Activated CD8-positive, alpha-beta T cell treated with anti-CD3 and anti-CD28 coated beads, Interleukin-2, amount 10 ng/mL, durations not matched to agents 7 days and 5 days (primary cell): ENCODE data around the gene VIPR2. TPM values are rescaled to one million over a fixed set of nuclear protein-coding genes. Genes with fewer than 3 reads are reported as not detected.

Experiments used
- ATAC-seq: fragments of 150-1000 bp; cut with Tn5 transposase; one replicate; pipeline ENCODE4 v1.10.0; 2021; ENCODE audit warnings: moderate library complexity
- CTCF ChIA-PET: fragments of 350-600 bp; sonication (Branson Sonifier 250); formaldehyde crosslinking; loops from one replicate; lab custom pipeline; 2021; ENCODE audit warnings: antibody characterized with exemption; lab: Charles Lee
- POLR2A ChIA-PET: fragments of 350-600 bp; sonication (Branson Sonifier 250); formaldehyde crosslinking; loops from one replicate; lab custom pipeline; 2021; ENCODE audit warnings: antibody characterized with exemption; lab: Charles Lee
- DNase-seq: peaks from one replicate; pipeline ENCODE4 v3.0.0-alpha.2; 2020
- H3K27ac Mint-ChIP-seq: one replicate; pipeline ENCODE4 v1.8.0; 2021; ENCODE audit warnings: mild to moderate bottlenecking, mixed read lengths
- H3K27me3 Mint-ChIP-seq: one replicate; pipeline ENCODE4 v1.8.0; 2021; ENCODE audit warnings: low read depth, mixed read lengths
- H3K36me3 Mint-ChIP-seq: one replicate; pipeline ENCODE4 v1.8.0; 2021; ENCODE audit warnings: low read depth, mixed read lengths
- H3K4me1 Mint-ChIP-seq: one replicate; pipeline ENCODE4 v1.8.0; 2021; ENCODE audit warnings: low read depth, mixed read lengths
- H3K4me3 Mint-ChIP-seq: one replicate; pipeline ENCODE4 v1.8.0; 2021; ENCODE audit warnings: mild to moderate bottlenecking, mixed read lengths
- H3K9me3 Mint-ChIP-seq: one replicate; pipeline ENCODE4 v1.8.0; 2022; ENCODE audit warnings: mixed read lengths; ENCODE audit not compliant: insufficient read depth
- total RNA-seq, 2 experiments: library from RNA; stranded (reverse); gene quantifications; one replicate each; pipeline ENCODE4 v1.2.3, GENCODE V29; 2021

VIPR2 gene
- total RNA-seq, 2 experiments from 2014 or later: not detected

DNA sequence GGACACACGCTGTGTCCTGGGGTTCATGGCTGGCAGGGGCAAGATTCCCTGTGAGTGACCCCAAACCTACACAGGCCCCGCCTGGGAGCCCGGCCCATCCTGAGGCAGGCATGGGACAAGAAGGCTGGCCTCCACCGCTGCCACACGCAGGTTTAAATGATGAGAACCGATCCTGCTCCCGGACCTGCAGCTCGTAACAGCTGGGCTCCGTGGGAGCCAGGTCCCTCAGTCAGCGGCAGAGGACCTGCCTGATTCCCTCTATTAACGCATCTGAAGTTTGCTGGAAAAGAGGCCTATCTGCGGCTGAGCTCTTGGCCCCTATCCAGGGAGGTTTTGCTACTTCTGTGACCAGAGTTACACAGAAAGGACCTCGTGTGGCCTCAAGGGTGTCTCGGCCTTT lies 112.3 kb downstream of the VIPR2 start:
- no peak overlapping the region for H3K27ac Mint-ChIP-seq
- POLR2A ChIA-PET: no interaction called here
- H3K27me3 Mint-ChIP-seq: peaks cover 4% of the 10 kb centered on the region
- CTCF ChIA-PET: no interaction called here
- H3K36me3 Mint-ChIP-seq: no peaks in the 10 kb centered on the region
- no peak for ATAC-seq
- no peak overlapping the region for H3K4me3 Mint-ChIP-seq
- H3K9me3 Mint-ChIP-seq: no peaks in the 10 kb centered on the region
- DNase-seq: no peak
- H3K4me1 Mint-ChIP-seq: no peaks in the 10 kb centered on the region

- no peak overlapping the region for H3K4me3 Mint-ChIP-seq
- DNase-seq: no peak
- ChIA-PET CTCF (no interaction called here), POLR2A (no interaction called here)
- no peaks in the 10 kb centered on the region for H3K9me3 Mint-ChIP-seq
- no peak for ATAC-seq
- no peak overlapping the region for H3K27ac Mint-ChIP-seq
- peaks cover under 1% of the 10 kb centered on the region for H3K4me1 Mint-ChIP-seq
- peaks cover 4% of the 10 kb centered on the region for H3K27me3 Mint-ChIP-seq
- H3K36me3 Mint-ChIP-seq: no peaks in the 10 kb centered on the region
Measured at GRCh38 chr7:159031750-159032149, 112.9 kb downstream of the VIPR2 start.

GRCh38 chr7:159031135-159031701 lies 113.4 kb downstream of the VIPR2 start:
- CTCF ChIA-PET: no interaction called here

GRCh38 chr7:159030490-159031134 lies 114.1 kb downstream of the VIPR2 start:
- POLR2A ChIA-PET: no interaction called here
- Mint-ChIP-seq H3K4me1 (peaks cover 7% of the 10 kb centered on the region), H3K4me3 (no peak overlapping the region), H3K27ac (no peak overlapping the region), H3K36me3 (no peaks in the 10 kb centered on the region), H3K27me3 (peaks cover 4% of the 10 kb centered on the region), H3K9me3 (no peaks in the 10 kb centered on the region)
- ATAC-seq: peak; percentile 56
- CTCF ChIA-PET: no interaction called here
- no peak for DNase-seq

More at GRCh38 chr7:159031135-159031701, 113.4 kb downstream of the VIPR2 start:
- Mint-ChIP-seq H3K4me3 (no peak overlapping the region), H3K4me1 (peaks cover 6% of the 10 kb centered on the region), H3K27me3 (peaks cover 4% of the 10 kb centered on the region), H3K27ac (no peak overlapping the region), H3K9me3 (no peaks in the 10 kb centered on the region), H3K36me3 (no peaks in the 10 kb centered on the region)
- ATAC-seq: no peak
- POLR2A ChIA-PET: no interaction called here
- no peak for DNase-seq

GRCh38 chr7:159028508-159029401 lies 115.9 kb downstream of the VIPR2 start:
- Mint-ChIP-seq H3K4me3 (no peak overlapping the region), H3K4me1 (peaks cover 7% of the 10 kb centered on the region), H3K27ac (no peak overlapping the region), H3K36me3 (no peaks in the 10 kb centered on the region), H3K27me3 (peaks cover 4% of the 10 kb centered on the region), H3K9me3 (no peaks in the 10 kb centered on the region)
- ChIA-PET CTCF (no interaction called here), POLR2A (no interaction called here)
- no peak for DNase-seq
- ATAC-seq: no peak

DNA sequence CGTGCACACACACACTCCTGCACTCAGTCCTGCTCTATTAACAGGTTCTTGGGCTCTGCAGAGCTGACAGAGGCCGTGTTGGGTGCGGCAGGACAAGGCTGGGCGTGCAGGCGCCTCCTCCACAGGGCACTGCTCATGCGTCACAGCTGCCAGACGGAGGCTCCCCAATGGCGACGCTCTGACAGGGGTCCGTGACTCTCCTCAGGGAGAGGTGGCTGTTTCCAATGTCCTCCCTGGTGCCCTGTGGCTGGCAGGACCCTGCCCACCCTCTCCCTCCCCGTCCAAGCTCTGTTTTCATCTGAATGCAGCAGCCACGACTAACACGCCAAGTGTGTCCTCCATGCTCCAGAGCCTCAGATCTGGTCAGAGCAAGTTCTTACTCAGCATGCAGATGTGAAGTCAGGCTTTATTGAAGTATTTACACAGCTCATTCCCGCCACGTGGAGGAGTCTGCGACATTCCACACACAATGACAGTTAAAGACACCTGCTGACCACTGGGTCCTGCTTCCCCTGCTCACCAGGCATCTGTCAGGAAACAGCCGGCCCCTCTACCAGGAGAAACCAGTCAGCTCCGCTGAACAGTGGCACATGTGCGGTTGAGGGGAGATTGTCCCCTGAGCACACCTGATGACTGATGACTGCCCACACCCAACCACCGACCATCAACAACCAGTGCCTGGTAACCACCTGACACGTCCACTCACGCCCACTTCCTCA lies 116.7 kb downstream of the VIPR2 start:
- CTCF ChIA-PET: no interaction called here
- ATAC-seq (no peak), DNase-seq (no peak)
- POLR2A ChIA-PET: no interaction called here
- peaks cover 4% of the 10 kb centered on the region for H3K27me3 Mint-ChIP-seq
- H3K4me1 Mint-ChIP-seq: peaks cover 7% of the 10 kb centered on the region
- no peaks in the 10 kb centered on the region for H3K36me3 Mint-ChIP-seq
- no peaks in the 10 kb centered on the region for H3K9me3 Mint-ChIP-seq
- no peak overlapping the region for H3K27ac Mint-ChIP-seq
- H3K4me3 Mint-ChIP-seq: no peak overlapping the region

- POLR2A ChIA-PET: no interaction called here
- no peak overlapping the region for H3K27ac Mint-ChIP-seq
- no peak overlapping the region for H3K4me3 Mint-ChIP-seq
- DNase-seq (no peak), ATAC-seq (no peak)
- peaks cover 4% of the 10 kb centered on the region for H3K27me3 Mint-ChIP-seq
- H3K9me3 Mint-ChIP-seq: no peaks in the 10 kb centered on the region
- H3K36me3 Mint-ChIP-seq: no peaks in the 10 kb centered on the region
- CTCF ChIA-PET: no interaction called here
- peaks cover 9% of the 10 kb centered on the region for H3K4me1 Mint-ChIP-seq
Measured at GRCh38 chr7:159027056-159027788, 117.4 kb downstream of the VIPR2 start.

DNA sequence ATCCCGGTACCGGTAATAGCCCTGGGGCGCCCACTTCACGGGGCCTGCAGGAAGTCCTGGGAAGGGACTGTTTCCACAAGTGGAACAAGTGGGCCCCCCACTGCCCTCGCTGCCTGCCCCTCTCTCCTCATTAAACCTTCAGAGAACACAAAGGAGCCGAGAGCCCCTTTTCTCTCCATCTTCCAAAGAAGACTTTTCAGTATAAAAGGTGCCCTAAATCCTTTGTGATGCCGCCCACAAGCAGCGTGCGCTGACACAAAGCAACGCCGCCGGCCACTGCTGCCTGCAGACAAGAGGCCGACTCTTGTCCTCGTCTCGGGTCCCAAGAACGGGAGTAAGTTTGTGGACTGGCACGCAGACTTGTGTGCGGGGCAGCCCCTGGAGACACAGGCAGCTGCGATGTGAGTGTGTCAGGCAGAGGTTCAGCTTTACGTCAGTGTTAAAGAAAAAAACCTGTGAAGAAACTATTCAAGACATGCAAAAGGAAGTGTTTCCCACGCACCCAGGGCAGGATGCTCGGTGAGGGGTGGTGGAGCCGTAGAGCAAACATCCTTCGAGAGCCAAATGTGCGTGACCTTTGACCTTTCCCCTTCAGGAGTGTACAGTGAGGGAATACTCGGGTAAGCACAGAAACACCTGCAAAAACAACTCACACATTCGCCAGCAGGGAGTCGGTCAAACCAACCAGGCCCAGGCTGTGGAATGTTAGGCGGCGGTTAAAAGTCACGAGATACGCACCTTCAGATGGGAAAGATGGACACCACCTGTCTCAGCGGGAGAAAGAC lies 118.2 kb downstream of the VIPR2 start:
- ATAC-seq (no peak), DNase-seq (no peak)
- Mint-ChIP-seq H3K4me1 (peaks cover 9% of the 10 kb centered on the region), H3K36me3 (no peaks in the 10 kb centered on the region), H3K9me3 (no peaks in the 10 kb centered on the region), H3K4me3 (no peak overlapping the region), H3K27ac (no peak overlapping the region), H3K27me3 (peaks cover 4% of the 10 kb centered on the region)
- POLR2A ChIA-PET: no interaction called here
- CTCF ChIA-PET: no interaction called here

DNA sequence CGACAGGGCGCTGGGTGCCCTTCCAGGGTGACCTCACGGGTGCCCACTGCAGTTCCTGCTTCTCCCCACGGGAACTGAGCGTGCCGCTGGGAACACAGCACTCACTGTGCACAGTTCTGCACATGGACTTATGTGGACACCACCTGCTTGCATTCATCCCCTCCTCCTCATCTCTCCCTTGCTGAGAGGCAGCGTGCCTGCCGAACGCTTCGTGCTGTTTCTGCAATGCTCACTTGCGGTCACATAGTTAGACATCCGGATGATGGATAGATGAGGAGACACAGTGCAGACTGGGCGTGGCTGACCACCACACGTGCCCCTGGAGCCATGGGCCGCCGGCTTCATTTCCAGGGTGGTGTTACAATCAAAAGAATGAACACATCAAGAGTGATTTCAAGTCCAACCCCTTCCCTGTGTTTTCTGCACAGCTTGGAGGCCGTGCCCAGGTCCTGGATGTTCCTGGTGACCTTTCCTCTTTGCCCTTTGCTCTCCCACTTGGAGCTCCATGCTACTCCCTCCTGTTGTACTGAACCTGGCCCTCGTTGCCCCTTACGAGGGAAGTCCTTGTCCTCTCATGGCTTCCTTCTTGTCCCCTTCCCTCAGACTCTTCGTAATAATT lies 119.4 kb downstream of the VIPR2 start:
- H3K4me3 Mint-ChIP-seq: no peak overlapping the region
- ATAC-seq: no peak
- H3K27ac Mint-ChIP-seq: no peak overlapping the region
- DNase-seq: no peak
- H3K9me3 Mint-ChIP-seq: no peaks in the 10 kb centered on the region
- H3K4me1 Mint-ChIP-seq: peaks cover 9% of the 10 kb centered on the region
- H3K36me3 Mint-ChIP-seq: no peaks in the 10 kb centered on the region
- no peaks in the 10 kb centered on the region for H3K27me3 Mint-ChIP-seq
- POLR2A ChIA-PET: no interaction called here
- CTCF ChIA-PET: no interaction called here

DNA sequence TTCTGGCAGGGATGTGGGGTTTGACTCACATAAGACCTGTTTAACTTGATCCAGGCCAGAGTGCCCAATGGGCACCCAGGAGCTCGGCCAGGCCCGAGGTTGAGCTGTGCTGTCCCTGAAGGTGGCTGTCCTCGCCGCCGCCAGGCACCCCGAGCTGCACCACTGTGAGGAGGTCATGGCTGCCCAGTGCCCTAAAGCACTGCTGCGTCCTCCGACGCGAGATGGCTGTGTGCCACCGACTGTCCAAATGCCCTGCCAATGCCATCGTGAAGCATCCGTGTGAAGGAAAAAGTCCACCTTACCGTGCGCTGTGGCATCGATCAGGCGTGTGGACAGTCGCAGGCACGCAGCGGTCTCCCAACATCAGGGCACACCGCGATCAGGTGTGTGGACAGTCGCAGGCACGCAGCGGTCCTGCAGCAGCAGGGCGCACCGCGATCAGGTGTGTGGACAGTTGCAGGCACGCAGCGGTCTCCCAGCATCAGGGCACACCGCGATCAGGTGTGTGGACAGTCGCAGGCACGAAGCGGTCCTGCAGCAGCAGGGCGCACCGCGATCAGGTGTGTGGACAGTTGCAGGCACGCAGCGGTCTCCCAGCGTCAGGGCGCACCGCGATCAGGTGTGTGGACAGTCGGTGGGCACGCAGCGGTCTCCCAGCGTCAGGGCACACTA lies 120.3 kb downstream of the VIPR2 start:
- Mint-ChIP-seq H3K4me1 (peaks cover 9% of the 10 kb centered on the region), H3K36me3 (no peaks in the 10 kb centered on the region), H3K27me3 (no peaks in the 10 kb centered on the region), H3K27ac (no peak overlapping the region), H3K4me3 (no peak overlapping the region), H3K9me3 (no peaks in the 10 kb centered on the region)
- ChIA-PET CTCF (no interaction called here), POLR2A (no interaction called here)
- no peak for ATAC-seq
- DNase-seq: no peak
